H7 (cell line): ENCODE results near the gene FHL3. TPM values are rescaled to one million over a fixed set of nuclear protein-coding genes. Genes with fewer than 3 reads are reported as not detected.

ENCODE experiments used
- DNase-seq: peaks from one replicate; pipeline ENCODE4 v3.0.0; 2012
- H3K27me3 ChIP-seq: 2 replicates; pipeline ENCODE4 v1.6.0; 2011; ENCODE audit warnings: mild to moderate bottlenecking, low read length; ENCODE audit not compliant: control insufficient read depth, insufficient read depth
- H3K36me3 ChIP-seq: replicated peaks from 2 replicates; pipeline ENCODE4 v1.5.1; 2011; ENCODE audit warnings: low read length; ENCODE audit not compliant: control insufficient read depth, insufficient read depth
- H3K4me3 ChIP-seq: 2 replicates; pipeline ENCODE4 v1.5.1; 2011; ENCODE audit warnings: low read depth, mild to moderate bottlenecking, control low read depth, low read length, moderate library complexity; ENCODE audit not compliant: insufficient read depth
- total RNA-seq: library from RNA; depleted of rRNA; stranded (reverse); fragments of >200 nt; shearing (Covaris generic); gene quantifications from 2 replicates; pipeline ENCODE4 v1.2.3, GENCODE V29; 2014

Gene FHL3
- total RNA-seq, 1 experiment from 2014 or later, result 51.5 TPM

GRCh38 chr1:38009841-38010180, 4.5 kb upstream of the FHL3 start:
- H3K27me3 ChIP-seq, result no peaks in the 10 kb centered on the region
- no peaks in the 10 kb centered on the region for H3K36me3 ChIP-seq
- no peak for DNase-seq
- H3K4me3 ChIP-seq, result no peak overlapping the region

- DNase-seq, result peak; percentile 41
- no peak overlapping the region for H3K4me3 ChIP-seq
- no peaks in the 10 kb centered on the region for H3K27me3 ChIP-seq
- H3K36me3 ChIP-seq, result no peaks in the 10 kb centered on the region
These were observed 4.0 kb upstream of the FHL3 start for GRCh38 chr1:38009088-38009840.

GRCh38 chr1:38006008-38006828, 904 bp upstream of the FHL3 start:
- DNase-seq, result no peak
- Histone ChIP-seq H3K36me3 (no peaks in the 10 kb centered on the region; the same call in 1 of the 2 replicates), H3K4me3 (peak overlapping the region; percentile 31), H3K27me3 (no peaks in the 10 kb centered on the region)

- H3K4me3 ChIP-seq, result peak overlapping the region; percentile 72
- no peak for DNase-seq
- no peaks in the 10 kb centered on the region for H3K27me3 ChIP-seq
- H3K36me3 ChIP-seq, result no peaks in the 10 kb centered on the region; the same call in 1 of the 2 replicates
These were observed 818 bp downstream of the FHL3 start for GRCh38 chr1:38004284-38005108.

GRCh38 chr1:38003261-38004250, 1.8 kb downstream of the FHL3 start:
- peaks cover 5% of the 10 kb centered on the region for H3K36me3 ChIP-seq
- peak overlapping the region; percentile 72 for H3K4me3 ChIP-seq
- no peaks in the 10 kb centered on the region for H3K27me3 ChIP-seq
- no peak for DNase-seq

GRCh38 chr1:38000529-38001455, 4.5 kb downstream of the FHL3 start:
- Histone ChIP-seq H3K36me3 (peaks cover 11% of the 10 kb centered on the region), H3K27me3 (no peaks in the 10 kb centered on the region), H3K4me3 (no peak overlapping the region)
- DNase-seq, result peak; percentile 80

GRCh38 chr1:38000233-38000528, 5.1 kb downstream of the FHL3 start:
- Histone ChIP-seq H3K36me3 (peaks cover 11% of the 10 kb centered on the region), H3K27me3 (no peaks in the 10 kb centered on the region), H3K4me3 (no peak overlapping the region)
- DNase-seq, result no peak

GRCh38 chr1:37999430-38000232, 5.7 kb downstream of the FHL3 start:
- no peak overlapping the region for H3K4me3 ChIP-seq
- DNase-seq, result peak; percentile 39

GRCh38 chr1:37998913-37999429, 6.3 kb downstream of the FHL3 start:
- Histone ChIP-seq H3K36me3 (peaks cover 11% of the 10 kb centered on the region), H3K4me3 (no peak overlapping the region), H3K27me3 (no peaks in the 10 kb centered on the region)
- DNase-seq, result no peak

More at GRCh38 chr1:37999430-38000232, 5.7 kb downstream of the FHL3 start:
- Histone ChIP-seq H3K36me3 (peaks cover 11% of the 10 kb centered on the region), H3K27me3 (no peaks in the 10 kb centered on the region)

GRCh38 chr1:37998089-37998808, 7.1 kb downstream of the FHL3 start:
- Histone ChIP-seq H3K36me3 (peaks cover 11% of the 10 kb centered on the region), H3K27me3 (no peaks in the 10 kb centered on the region), H3K4me3 (no peak overlapping the region)
- no peak for DNase-seq

- DNase-seq, result no peak
- no peaks in the 10 kb centered on the region for H3K27me3 ChIP-seq
- H3K36me3 ChIP-seq, result peaks cover 11% of the 10 kb centered on the region
- no peak overlapping the region for H3K4me3 ChIP-seq
These were observed 7.8 kb downstream of the FHL3 start for GRCh38 chr1:37997256-37998088.
